ENCODE measurements around the gene BRD3. TPM values are rescaled to one million over a fixed set of nuclear protein-coding genes. Genes with fewer than 3 reads are reported as not detected.

BRD3 gene
- polyA plus RNA-seq, 3 donors: 16.4 to 18.2 (median 17.1) TPM

- H3K27ac ChIP-seq (ENCODE audit: low read depth in 1 of 2, low read length in 2 of 2): no peak overlapping the region
- no peaks in the 10 kb centered on the region for H3K36me3 ChIP-seq (replicated peaks in 1 of 2; ENCODE audit: control insufficient read depth in 1 of 2, insufficient read depth in 2 of 2, low read length in 2 of 2)
- 6% methylated on average over 3 of the region's 6 CpGs for WGBS (ENCODE audit: insufficient coverage)
- no peaks in the 10 kb centered on the region for H3K79me2 ChIP-seq (ENCODE audit: insufficient read depth, low read length)
- H2AFZ ChIP-seq (ENCODE audit: insufficient read depth, low read depth, low read length, poor library complexity, severe bottlenecking): no peak overlapping the region
- intact Hi-C loops (cut with micrococcal nuclease): no loop called here
- TF ChIP-seq CTCF (IDR thresholded peaks at IDR 0.05): no peak
- peaks cover 0 to 3% of the 10 kb centered on the region in 2 donors for H3K27me3 ChIP-seq (ENCODE audit: control insufficient read depth in 2 of 2, insufficient read depth in 2 of 2, low read length in 2 of 2)
- no peaks in the 10 kb centered on the region for H4K20me1 ChIP-seq (ENCODE audit: insufficient read depth, low read length)
- no peaks in the 10 kb centered on the region for H3K4me1 Mint-ChIP-seq
- peaks cover 0 to 17% (median 9%) of the 10 kb centered on the region in 7 donors for H3K9me3 Mint-ChIP-seq
- H3K4me3 Mint-ChIP-seq: no peak overlapping the region
- H3K4me1 ChIP-seq (ENCODE audit: control insufficient read depth in 1 of 2, insufficient read depth in 2 of 2, low read length in 2 of 2): no peaks in the 10 kb centered on the region
- H3K36me3 Mint-ChIP-seq: no peaks in the 10 kb centered on the region
- no peak overlapping the region for H3K27ac Mint-ChIP-seq
- peaks cover 6 to 15% of the 10 kb centered on the region in 2 donors for H3K9me3 ChIP-seq (replicated peaks in 1 of 2; ENCODE audit: control insufficient read depth in 1 of 2, insufficient read depth in 1 of 2, low read length in 2 of 2)
- H3K27me3 Mint-ChIP-seq (ENCODE audit: low read depth in 3 of 3): peaks cover 18 to 34% (median 20%) of the 10 kb centered on the region in 3 donors
- no peak overlapping the region for H3K9ac ChIP-seq (ENCODE audit: insufficient read depth, low read length, poor library complexity, severe bottlenecking)
- no peak overlapping the region for H3K4me3 ChIP-seq (replicated peaks in 1 of 3; ENCODE audit: low read depth in 2 of 3, low read length in 3 of 3)
- H3K4me2 ChIP-seq (replicated peaks; ENCODE audit: extremely low read depth, low read length, poor library complexity, severe bottlenecking): no peak overlapping the region
- no peak for DNase-seq
Observed at GRCh38 chr9:134007150-134007549, 60.7 kb downstream of the BRD3 start.

GRCh38 chr9:134005381-134005780, 62.4 kb downstream of the BRD3 start:
- no peak overlapping the region for H3K9ac ChIP-seq (ENCODE audit: insufficient read depth, low read length, poor library complexity, severe bottlenecking)
- H3K27me3 Mint-ChIP-seq (ENCODE audit: low read depth in 3 of 3): peaks cover 15 to 29% (median 18%) of the 10 kb centered on the region in 3 donors
- no peak overlapping the region for H3K27ac Mint-ChIP-seq
- H3K9me3 Mint-ChIP-seq: peaks cover 0 to 4% (median 0%) of the 10 kb centered on the region in 7 donors
- no peak overlapping the region for H3K4me3 ChIP-seq (replicated peaks in 1 of 3; ENCODE audit: low read depth in 2 of 3, low read length in 3 of 3)
- no peaks in the 10 kb centered on the region for H3K4me1 Mint-ChIP-seq
- H3K4me1 ChIP-seq (ENCODE audit: control insufficient read depth in 1 of 2, insufficient read depth in 2 of 2, low read length in 2 of 2): no peaks in the 10 kb centered on the region
- DNase-seq: no peak
- H3K4me2 ChIP-seq (replicated peaks; ENCODE audit: extremely low read depth, low read length, poor library complexity, severe bottlenecking): no peak overlapping the region
- no peaks in the 10 kb centered on the region for H3K79me2 ChIP-seq (ENCODE audit: insufficient read depth, low read length)
- intact Hi-C loops (cut with micrococcal nuclease): no loop called here
- no peaks in the 10 kb centered on the region for H3K36me3 Mint-ChIP-seq
- no peaks in the 10 kb centered on the region for H3K36me3 ChIP-seq (replicated peaks in 1 of 2; ENCODE audit: control insufficient read depth in 1 of 2, insufficient read depth in 2 of 2, low read length in 2 of 2)
- H3K9me3 ChIP-seq (replicated peaks in 1 of 2; ENCODE audit: control insufficient read depth in 1 of 2, insufficient read depth in 1 of 2, low read length in 2 of 2): no peaks in the 10 kb centered on the region
- no peak for TF ChIP-seq CTCF (IDR thresholded peaks at IDR 0.05)
- H3K4me3 Mint-ChIP-seq: no peak overlapping the region
- H3K27me3 ChIP-seq (ENCODE audit: control insufficient read depth in 2 of 2, insufficient read depth in 2 of 2, low read length in 2 of 2): no peaks in the 10 kb centered on the region
- WGBS (ENCODE audit: insufficient coverage): 92% methylated on average over 8 of the region's 8 CpGs
- no peaks in the 10 kb centered on the region for H4K20me1 ChIP-seq (ENCODE audit: insufficient read depth, low read length)
- H3K27ac ChIP-seq (ENCODE audit: low read depth in 1 of 2, low read length in 2 of 2): no peak overlapping the region
- no peak overlapping the region for H2AFZ ChIP-seq (ENCODE audit: insufficient read depth, low read depth, low read length, poor library complexity, severe bottlenecking)
